ENCODE measurements around the gene NUDT3.
"Not testable (repeated sequence)": the region's sequence is repeated elsewhere in the genome, so short reads cannot be mapped to it uniquely, and the experiment has no call there.

Gene NUDT3

GRCh38 chr6:34284563-34285447 lies 107.7 kb downstream of the NUDT3 start:
- no peak for DNase-seq

GRCh38 chr6:34281702-34282334 lies 110.7 kb downstream of the NUDT3 start:
- DNase-seq = no peak

GRCh38 chr6:34280216-34280615 lies 112.3 kb downstream of the NUDT3 start:
- no peak for DNase-seq

GRCh38 chr6:34278833-34279232 lies 113.6 kb downstream of the NUDT3 start:
- DNase-seq = no peak

- DNase-seq = no peak
Observed at GRCh38 chr6:34277763-34278112, 114.7 kb downstream of the NUDT3 start.

- DNase-seq = no peak
Observed at GRCh38 chr6:34276881-34277762, 115.3 kb downstream of the NUDT3 start.

GRCh38 chr6:34276191-34276590 lies 116.3 kb downstream of the NUDT3 start:
- no peak for DNase-seq

- no peak for DNase-seq
Observed at GRCh38 chr6:34275128-34275804, 117.2 kb downstream of the NUDT3 start.

GRCh38 chr6:34274129-34274528 lies 118.3 kb downstream of the NUDT3 start:
- no peak for DNase-seq

- no peak for DNase-seq
Observed at GRCh38 chr6:34273242-34273805, 119.1 kb downstream of the NUDT3 start.

- DNase-seq = no peak
Observed at GRCh38 chr6:34272013-34272926, 120.2 kb downstream of the NUDT3 start.

GRCh38 chr6:34269658-34270341 lies 122.7 kb downstream of the NUDT3 start:
- not testable (repeated sequence) for DNase-seq

- not testable (repeated sequence) for DNase-seq
Observed at GRCh38 chr6:34269132-34269531, 123.3 kb downstream of the NUDT3 start.

GRCh38 chr6:34267746-34268145 lies 124.7 kb downstream of the NUDT3 start:
- DNase-seq = no peak

GRCh38 chr6:34263484-34263883 lies 129.0 kb downstream of the NUDT3 start:
- not testable (repeated sequence) for DNase-seq

- no peak for DNase-seq
Observed at GRCh38 chr6:34260576-34261267, 131.7 kb downstream of the NUDT3 start.

- DNase-seq = no peak
Observed at GRCh38 chr6:34259529-34260069, 132.9 kb downstream of the NUDT3 start.

GRCh38 chr6:34252395-34252794 lies 140.1 kb downstream of the NUDT3 start:
- DNase-seq = not testable (repeated sequence)

- no peak for DNase-seq
Observed at GRCh38 chr6:34249469-34250261, 142.8 kb downstream of the NUDT3 start.

Measured in NCI-H446 (cell line).